Retinal pigment epithelial cell (primary cell): Measurements from ENCODE around the gene FDX2.

Source experiments
- DNase-seq: peaks from one replicate; pipeline ENCODE4 v3.0.0-alpha.2; 2010; ENCODE audit warnings: low read depth
- H3K4me3 ChIP-seq: 2 replicates; pipeline ENCODE4 v1.5.1; 2011; ENCODE audit warnings: mild to moderate bottlenecking, low read length, control low read depth, moderate library complexity
- TF ChIP-seq, protein P1 (sequence below): conservative IDR thresholded peaks from 2 replicates; pipeline ENCODE4 v1.5.1; 2011; ENCODE audit warnings: low read depth, low read length, control low read depth, inconsistent platforms

FDX2 gene

DNA sequence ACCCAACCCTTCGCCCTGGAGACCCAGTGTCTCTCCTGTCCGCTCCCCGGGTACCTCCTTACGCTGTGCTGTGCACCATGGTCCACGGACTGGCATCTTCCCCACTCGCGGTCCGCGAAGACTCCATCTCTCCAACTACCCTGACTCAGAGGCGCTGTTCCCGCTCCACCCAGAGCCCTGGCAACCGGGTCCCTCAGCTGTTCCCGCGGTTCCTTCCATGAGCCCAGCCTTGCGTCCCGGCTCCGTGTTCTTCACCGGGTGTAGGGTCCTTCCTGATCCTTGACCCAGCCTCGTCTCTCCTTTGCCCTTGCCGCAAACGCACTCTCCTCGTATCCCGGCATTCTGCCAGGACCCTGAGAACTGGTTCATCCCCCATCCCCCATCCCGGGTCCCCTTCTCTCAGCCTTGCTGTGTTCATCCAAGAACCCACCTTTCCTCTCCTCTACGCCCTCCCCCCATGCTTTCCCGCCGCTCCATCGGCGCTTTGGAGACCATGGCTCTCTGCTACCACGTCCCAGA, 25.4 kb downstream of the FDX2 start:
- no peak for DNase-seq
- H3K4me3 ChIP-seq = no peak overlapping the region
- TF ChIP-seq, protein P1, sequence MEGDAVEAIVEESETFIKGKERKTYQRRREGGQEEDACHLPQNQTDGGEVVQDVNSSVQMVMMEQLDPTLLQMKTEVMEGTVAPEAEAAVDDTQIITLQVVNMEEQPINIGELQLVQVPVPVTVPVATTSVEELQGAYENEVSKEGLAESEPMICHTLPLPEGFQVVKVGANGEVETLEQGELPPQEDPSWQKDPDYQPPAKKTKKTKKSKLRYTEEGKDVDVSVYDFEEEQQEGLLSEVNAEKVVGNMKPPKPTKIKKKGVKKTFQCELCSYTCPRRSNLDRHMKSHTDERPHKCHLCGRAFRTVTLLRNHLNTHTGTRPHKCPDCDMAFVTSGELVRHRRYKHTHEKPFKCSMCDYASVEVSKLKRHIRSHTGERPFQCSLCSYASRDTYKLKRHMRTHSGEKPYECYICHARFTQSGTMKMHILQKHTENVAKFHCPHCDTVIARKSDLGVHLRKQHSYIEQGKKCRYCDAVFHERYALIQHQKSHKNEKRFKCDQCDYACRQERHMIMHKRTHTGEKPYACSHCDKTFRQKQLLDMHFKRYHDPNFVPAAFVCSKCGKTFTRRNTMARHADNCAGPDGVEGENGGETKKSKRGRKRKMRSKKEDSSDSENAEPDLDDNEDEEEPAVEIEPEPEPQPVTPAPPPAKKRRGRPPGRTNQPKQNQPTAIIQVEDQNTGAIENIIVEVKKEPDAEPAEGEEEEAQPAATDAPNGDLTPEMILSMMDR = no peak

DNA sequence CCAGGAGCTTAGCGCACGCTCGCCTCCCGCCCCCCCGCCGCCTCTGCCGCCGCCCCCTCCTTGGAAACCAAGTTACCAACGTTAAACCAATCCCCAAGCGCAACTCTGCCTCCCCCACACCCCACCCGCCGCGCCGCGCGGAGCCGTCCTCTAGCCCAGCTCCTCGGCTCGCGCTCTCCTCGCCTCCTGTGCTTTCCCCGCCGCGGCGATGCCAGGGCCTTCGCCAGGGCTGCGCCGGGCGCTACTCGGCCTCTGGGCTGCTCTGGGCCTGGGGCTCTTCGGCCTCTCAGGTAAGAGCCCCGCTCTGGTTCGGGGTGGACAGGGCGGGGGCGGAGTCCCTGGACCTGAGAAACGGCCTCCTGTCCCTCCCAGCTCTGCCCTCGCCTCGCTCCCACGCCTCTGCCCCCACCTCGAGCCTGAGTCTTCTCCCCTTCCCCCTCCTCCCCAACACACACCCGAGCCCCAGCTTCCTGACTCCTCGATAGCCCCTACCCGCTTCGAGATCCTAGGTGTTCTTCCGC, 25.9 kb downstream of the FDX2 start, which contains the start of gene ICAM5:
TSS of gene ICAM5 (plus strand) at position 117 of the 521 bp plus-strand sequence. CDS start at position 209, 92 bp downstream.
- TF ChIP-seq, protein P1 = no peak
- peak within 1 kb of the TSS; percentile 36 for H3K4me3 ChIP-seq
- DNase-seq = no peak

DNA sequence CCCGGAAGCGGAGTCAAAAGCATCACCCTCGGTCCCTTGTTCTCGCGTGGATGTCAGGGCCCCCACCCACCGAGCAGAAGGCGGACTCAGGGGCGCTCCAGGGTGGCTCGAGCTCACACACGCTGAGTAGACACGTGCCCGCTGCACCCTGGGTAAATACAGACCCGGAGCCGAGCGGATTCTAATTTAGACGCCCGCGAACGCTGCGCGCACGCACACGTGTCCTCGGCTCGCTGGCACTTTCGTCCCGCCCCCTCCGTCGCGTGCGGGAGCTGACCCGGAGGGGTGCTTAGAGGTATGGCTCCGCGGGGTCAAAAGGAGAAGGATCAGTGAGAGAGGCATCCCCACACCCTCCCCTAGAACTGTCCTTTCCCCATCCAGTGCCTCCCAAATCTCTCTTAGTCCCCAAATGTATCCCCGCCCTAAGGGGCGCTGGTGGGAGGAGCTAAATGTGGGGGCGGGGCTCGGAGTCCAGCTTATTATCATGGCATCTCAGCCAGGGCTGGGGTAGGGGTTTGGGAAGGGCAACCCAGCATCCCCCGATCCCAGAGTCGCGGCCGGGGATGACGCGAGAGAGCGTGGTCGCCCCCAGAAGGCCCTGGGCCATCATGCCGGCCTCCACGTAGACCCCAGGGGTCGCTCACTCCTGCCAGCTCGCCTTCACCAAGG, 26.5 kb downstream of the FDX2 start:
- TF ChIP-seq, protein P1 = no peak
- DNase-seq = no peak
- peak overlapping the region; percentile 36 for H3K4me3 ChIP-seq

DNA sequence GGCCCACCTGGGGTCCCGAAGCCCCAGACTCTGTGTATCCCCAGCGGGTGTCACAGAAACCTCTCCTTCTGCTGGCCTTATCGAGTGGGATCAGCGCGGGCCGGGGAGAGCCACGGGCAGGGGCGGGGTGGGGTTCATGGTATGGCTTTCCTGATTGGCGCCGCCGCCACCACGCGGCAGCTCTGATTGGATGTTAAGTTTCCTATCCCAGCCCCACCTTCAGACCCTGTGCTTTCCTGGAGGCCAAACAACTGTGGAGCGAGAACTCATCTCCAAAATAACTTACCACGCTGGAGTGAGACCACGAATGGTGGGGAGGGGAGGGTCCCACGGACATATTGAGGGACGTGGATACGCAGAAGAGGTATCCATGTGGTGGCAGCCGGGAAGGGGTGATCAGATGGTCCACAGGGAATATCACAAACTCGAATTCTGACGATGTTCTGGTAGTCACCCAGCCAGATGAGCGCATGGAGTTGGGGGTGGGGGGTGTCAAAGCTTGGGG, 27.1 kb downstream of the FDX2 start:
- peak overlapping the region; percentile 36 for H3K4me3 ChIP-seq
- TF ChIP-seq, protein P1 = no peak
- DNase-seq = no peak

DNA sequence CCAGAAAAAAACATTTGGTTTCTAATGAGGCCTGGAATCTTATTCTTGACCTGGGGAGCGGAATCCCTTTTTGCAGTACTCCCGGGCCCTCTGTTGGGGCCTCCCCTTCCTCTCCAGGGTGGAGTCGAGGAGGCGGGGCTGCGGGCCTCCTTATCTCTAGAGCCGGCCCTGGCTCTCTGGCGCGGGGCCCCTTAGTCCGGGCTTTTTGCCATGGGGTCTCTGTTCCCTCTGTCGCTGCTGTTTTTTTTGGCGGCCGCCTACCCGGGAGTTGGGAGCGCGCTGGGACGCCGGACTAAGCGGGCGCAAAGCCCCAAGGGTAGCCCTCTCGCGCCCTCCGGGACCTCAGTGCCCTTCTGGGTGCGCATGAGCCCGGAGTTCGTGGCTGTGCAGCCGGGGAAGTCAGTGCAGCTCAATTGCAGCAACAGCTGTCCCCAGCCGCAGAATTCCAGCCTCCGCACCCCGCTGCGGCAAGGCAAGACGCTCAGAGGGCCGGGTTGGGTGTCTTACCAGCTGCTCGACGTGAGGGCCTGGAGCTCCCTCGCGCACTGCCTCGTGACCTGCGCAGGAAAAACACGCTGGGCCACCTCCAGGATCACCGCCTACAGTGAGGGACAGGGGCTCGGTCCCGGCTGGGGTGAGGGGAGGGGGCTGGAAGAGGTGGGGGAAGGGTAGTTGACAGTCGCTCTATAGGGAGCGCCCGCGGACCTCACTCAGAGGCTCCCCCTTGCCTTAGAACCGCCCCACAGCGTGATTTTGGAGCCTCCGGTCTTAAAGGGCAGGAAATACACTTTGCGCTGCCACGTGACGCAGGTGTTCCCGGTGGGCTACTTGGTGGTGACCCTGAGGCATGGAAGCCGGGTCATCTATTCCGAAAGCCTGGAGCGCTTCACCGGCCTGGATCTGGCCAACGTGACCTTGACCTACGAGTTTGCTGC, 28.7 kb downstream of the FDX2 start, which contains the start of gene ICAM4:
TSS of gene ICAM4 (plus strand) at position 153 of the 935 bp plus-strand sequence. CDS start at position 211, 58 bp downstream.
- DNase-seq = no peak
- H3K4me3 ChIP-seq = no peak within 1 kb of the TSS
- TF ChIP-seq, protein P1 = no peak

DNA sequence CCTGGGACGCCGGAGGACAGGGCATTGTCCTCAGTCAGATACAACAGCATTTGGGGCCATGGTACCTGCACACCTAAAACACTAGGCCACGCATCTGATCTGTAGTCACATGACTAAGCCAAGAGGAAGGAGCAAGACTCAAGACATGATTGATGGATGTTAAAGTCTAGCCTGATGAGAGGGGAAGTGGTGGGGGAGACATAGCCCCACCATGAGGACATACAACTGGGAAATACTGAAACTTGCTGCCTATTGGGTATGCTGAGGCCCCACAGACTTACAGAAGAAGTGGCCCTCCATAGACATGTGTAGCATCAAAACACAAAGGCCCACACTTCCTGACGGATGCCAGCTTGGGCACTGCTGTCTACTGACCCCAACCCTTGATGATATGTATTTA, 30.4 kb downstream of the FDX2 start:
- no peak for DNase-seq
- TF ChIP-seq, protein P1 = no peak
- no peak overlapping the region for H3K4me3 ChIP-seq
